GM10847 (cell line): ENCODE measurements around the gene C2CD4D.

Experiments used
- POLR2A ChIP-seq: IDR thresholded peaks from 2 replicates; pipeline ENCODE4 v1.6.1; 2011; ENCODE audit not compliant: insufficient read length; ENCODE audit errors: extremely low read depth

C2CD4D gene

DNA sequence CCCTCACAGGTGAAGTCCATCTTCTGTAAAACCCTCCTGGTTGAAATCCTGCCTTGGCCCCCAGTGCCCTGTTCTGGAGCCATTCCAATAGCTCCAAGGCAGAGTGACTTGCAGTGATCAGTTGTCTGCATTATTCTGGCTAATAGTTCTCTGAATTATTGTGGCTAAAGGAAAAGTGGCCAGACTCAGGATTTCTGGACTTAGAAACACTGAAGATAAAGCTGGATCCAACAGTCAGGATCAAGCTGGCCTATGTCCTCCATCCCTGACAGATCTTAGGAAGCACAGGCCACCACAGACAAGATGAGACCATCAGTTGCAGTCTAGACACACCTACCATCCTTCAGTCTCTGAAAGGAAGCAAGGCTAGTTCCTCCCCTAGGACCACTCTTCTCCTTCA is 801 bp upstream of the C2CD4D start:
- no peak for TF ChIP-seq POLR2A

DNA sequence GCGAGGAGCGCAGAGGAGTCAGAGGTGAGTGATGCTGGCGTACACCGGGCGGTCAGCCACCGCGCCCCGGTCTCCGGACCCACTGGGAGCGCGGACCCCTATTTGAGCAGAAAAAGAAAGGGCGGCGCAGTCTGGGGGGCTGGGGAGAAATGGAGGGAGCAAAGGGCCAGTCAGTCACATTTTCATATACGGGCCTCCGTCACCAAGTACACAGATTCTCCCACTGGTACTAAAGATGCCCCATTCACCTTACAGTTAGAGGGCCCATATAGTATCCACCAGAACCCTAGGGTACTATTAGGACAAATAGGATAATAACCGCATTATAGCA is 573 bp downstream of the C2CD4D start:
- TF ChIP-seq POLR2A, result no peak

DNA sequence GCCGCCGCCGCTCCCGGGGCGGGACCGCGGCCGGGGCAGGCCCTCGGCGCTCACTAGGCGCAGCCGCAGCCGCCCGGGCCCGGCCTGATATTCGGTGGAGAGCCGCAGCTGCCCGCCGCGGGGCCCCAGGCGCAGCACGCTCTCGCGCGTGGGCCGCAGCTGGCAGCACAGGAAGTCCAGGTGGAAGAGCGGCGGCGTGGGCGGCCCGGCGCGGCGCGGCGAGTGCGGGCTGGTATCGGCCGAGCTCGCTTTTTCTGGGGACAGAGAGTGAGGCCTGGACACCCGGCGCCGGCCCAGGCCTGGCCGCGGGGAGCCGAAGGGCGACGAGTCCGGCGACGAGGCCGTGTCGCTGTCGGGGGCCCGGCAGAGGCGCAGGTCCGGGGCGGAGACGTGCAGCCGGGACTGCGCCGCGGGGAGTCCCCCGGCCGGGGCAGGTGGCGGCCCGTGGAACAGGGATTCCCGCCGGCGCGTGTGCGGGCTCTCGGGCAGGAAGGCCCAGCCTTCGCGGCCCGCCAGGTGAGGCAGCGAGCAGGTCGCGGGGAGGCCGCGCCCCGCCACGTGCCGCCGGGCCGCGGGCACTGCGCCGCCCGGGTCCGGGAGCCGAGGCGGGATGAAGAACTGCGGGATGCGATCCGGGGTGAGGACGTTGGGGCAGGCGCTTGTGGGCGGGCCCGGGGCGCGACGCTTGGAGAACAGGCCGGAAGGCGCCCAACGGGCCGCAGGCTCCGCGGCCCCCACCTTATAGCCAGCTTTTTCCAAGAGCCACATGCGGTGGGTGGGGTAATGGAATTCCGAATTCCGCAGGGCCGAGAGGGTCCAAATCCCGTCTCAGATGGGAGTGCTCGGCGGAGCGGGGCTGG is 1.2 kb downstream of the C2CD4D start:
- no peak for TF ChIP-seq POLR2A

DNA sequence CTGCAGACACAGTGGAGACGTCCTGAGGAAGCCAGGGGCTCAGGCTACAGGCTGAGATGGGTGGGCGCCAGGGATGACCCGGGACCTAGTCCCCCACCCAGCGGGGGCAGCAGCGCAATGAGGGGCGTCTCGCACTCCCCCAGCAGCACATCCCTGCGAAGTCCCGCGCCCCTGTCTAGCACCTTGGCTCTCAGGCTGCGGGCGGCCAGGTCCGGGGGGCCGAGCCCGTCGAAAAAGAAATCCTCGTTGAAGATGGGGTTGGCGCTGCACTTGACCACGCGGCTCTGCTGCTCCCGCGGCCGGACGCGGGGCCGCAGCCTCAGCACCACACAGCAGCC is 1.8 kb downstream of the C2CD4D start:
- TF ChIP-seq POLR2A, result no peak

DNA sequence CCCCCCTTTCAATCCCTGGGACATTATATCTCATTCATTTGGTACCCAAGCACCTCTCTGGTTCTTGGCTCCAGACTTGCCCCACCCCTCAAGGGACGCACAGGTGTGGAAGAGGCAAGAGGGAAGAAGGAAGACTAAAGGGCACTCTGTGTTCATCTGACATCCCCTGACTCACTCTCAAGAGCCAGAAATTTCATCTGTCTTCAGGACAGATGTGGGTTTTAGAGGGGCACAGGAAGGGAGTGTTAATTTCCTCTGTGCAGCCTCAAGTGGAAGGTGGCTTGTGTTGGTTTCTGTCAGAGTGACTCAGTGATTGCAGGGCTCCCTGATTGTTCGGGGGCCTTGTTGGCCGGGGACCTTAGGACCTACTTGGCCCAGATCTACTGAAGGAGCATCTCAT is 2.4 kb downstream of the C2CD4D start:
- TF ChIP-seq POLR2A, result no peak

DNA sequence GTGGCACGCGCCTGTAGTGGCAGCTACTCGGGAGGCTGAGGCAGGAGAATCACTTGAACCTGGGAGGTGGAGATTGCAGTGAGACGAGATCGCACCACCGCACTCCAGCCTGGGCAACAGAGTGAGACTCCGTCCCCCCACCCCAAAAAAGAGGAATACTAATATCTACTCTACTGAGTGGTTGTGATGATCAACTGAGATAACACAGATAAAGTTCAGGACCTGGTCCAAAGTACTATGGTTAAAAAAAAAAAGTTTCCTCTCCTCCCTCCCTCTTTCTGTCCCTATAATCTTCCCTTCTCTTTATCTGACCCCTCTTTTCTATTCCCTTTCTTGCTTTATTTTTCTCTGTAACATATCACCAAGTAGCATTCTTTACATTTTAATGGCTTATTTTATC is 4.0 kb downstream of the C2CD4D start:
- TF ChIP-seq POLR2A, result no peak

DNA sequence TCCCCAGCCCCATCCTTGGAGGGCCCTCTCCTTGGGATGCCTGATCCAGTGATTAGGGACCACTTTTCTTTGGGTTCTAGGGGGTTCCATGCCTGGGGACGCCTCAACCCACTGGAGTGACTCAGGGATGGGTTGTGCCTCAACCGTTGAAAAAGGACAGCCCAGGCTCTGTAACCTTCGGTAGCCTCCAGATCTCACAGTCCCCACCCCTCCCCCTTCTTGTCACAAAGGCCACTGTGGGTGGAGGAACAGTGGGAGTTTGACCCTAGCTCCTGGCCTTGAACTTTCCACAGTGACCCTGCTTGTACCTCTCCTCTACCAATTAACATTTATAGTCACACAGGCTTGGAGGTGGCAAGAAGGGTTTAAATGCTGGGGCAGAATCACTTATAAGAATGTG is 5.4 kb downstream of the C2CD4D start:
- no peak for TF ChIP-seq POLR2A

DNA sequence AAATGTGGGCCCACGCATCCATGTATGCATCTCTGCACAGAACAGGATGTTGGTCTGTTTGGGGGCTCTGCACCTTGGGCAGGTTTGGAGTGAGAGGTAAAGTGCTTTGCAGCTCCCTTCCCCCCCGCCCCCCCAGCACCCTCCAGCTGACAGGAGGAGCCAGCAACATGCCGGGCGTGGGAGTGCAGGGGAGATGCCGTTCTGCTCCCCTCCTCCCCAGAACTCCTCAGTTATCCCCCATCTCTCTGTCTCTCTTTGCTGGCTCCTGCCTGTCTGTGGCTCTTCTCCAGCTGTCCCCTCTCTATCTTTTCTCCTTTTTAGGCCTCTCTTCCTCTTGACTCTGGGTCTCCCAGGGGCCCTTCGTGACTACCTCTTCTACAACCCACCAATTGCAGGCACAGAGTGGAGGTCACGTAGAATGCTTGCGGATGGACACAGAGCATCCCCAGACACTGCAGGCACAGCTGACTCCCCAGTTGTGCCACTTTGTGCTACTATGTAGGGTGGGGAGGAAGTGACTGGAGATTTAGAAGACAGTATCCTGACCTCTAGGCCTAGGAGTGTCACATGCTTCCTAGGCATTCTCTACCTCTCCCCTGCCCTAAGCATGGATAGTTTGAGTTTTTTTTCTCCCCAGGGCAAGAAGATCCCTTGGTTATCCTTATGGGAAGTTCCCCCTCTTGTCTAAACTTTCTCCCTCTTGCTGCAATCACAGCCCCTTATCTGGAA is 6.3 kb downstream of the C2CD4D start:
- no peak for TF ChIP-seq POLR2A

DNA sequence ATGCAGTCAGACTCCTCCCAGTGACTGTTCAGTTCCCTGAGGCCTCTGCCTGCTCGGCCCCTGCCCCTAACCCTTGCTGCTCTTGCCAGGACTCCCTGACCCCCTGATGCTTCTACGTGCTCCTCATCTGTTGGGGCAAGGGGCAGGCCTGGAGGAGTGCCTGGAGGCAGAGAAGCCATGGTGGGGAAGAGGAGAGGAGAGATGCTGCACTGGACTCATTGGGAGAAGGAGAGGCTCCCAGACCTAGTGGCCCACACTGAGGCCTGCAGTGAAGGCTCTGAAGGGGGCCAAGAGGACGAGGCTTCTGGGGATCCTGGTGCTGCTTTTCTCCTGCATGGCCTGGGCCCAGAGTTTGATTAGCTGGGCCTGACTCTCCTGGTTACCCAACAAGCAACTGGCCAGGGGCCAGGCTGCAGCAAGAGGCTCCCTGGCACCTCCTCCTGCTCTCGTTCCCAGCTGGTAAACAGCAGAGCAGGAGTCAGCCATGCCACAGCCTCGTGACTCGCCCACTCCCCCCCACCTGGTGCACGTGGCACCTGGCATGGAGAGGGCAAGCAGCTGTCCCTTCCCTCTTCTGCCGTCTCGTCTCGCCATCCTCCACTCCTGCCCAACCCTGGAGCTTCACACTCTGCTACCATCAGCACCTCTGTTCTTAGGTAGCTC is 7.2 kb downstream of the C2CD4D start:
- no peak for TF ChIP-seq POLR2A

DNA sequence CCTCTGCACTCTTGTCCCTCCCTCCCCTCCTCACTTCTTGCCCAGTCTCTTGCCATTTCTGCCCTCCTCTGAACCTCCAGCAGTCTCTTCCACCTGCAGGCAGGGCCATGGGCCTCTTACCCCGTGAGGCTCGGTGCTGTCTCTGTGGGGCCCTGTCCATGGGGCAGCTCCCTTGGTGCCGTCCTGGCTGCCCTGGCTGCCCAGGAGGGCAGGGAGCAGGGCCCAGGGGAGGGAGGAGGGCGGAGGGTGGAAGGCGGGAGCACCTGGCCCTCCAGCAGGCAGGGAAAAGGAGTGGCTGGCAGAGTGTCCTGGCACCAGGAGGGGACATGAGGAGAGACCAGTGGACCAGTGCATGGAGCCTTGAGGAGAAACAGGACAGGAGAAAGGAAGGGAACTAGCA is 8.0 kb downstream of the C2CD4D start, which contains the start of gene RORC:
RORC (minus strand) TSS at position 198 of the 400 bp plus-strand sequence; CDS start at position 160, 38 bp downstream.
- TF ChIP-seq POLR2A, result no peak

DNA sequence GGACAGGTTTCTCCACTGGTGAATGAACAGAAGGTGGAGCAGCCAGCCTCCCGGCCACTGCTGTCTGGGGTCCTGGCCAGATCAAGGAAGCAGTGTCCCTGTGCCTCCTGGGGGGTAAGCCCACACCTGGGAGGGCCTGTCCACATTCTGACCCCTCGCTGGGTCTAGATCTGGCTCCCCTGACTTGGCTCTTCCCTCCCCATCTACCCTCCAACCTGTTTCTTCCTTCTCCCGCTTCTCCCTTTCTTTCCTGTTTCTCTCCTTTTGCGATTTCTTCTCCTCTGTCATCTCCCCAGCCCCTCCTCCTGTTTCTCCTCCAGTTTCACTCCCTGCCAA is 8.4 kb downstream of the C2CD4D start:
- TF ChIP-seq POLR2A, result no peak

DNA sequence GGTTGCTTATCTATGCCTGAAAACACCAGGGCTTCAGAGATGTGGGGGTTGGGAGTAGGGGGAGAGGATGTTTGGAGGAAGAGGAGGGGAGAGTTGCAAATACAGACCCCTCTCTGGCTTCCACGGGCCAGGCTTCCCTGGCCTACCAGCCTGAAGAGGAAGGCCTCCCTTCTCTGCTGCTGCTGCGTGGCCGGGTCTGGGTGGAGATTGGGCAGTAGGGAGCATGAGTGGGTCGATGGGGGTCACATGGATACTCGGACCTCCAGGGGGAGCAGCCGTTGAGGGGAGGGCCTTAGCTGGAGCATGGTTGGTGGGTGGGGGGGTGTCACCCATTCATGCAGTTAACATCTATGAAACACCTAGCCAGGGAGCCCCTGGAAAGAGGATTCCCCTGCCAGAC is 9.6 kb downstream of the C2CD4D start:
- no peak for TF ChIP-seq POLR2A

DNA sequence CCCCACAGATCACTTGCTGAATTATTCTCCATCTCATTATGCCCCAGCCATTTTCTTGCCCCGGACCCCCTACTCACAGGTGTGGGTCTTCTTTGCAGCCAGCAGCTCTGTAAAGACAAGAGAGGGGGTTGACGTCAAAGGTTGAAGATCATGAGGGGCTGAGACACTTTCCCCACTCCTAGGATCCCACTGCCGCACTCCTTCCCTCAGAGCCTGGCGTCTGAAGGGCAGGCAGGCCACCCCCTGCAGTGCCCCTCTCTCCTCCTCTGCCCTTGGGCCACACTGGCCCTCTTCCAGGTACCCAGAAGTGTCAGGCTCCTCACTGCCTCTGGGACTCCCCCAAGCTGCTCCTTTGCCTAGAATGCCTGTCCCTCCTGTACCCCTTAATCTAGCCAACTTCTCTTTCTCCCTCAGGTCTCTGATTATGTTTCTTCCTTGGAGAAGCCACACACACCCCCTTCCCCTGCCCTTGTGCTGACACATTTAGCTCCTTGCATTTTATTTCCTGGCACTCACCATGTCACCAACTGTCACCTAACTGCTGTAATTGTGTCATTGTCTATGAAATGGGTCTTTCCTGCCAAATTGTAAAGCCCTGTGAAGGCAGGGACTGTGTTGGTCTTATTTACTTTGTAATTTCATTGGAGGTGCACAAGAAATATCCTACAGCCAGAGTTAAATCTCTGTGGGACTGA is 10.1 kb downstream of the C2CD4D start:
- TF ChIP-seq POLR2A, result no peak

DNA sequence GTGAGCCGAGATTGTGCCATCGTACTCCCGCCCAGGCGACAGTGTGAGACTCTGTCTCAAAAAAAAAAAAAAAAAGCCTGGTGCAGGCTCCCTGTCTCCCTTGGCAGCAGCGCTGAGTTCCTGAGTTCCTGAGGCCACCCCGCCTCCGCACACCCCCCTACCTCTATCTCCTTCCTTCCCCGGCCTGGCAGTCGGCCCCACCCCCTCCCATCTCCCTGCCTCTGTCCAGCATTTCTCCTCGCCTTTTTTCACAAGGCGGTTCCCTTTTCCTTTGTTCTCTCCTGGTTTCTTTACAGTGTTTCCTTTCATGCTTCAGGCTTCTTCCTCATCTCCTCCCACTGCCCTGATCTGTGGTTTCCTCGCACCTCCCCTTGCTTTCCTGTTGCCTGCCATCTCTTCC is 10.7 kb downstream of the C2CD4D start:
- TF ChIP-seq POLR2A, result no peak

DNA sequence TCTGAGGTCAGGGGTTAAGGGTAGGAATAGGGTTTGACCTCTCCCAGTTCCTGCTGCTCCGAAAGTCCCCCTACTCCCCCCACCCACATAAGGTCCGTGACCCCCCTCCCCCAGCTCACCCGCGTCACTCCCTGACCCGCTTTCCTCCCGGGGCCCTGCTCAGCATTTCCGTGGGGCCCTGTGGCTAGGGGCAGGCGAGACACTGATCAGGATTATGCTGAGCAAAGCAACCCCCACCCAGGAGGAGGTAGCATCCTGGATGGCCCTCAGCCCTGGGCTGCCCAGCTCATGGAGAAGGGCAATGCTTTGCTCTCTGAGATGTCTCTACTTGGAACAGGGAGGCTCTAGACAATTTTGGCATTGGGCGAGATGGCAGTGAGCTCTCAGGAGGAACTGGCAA is 11.8 kb downstream of the C2CD4D start:
- TF ChIP-seq POLR2A, result no peak
